ENCODE measurements around the gene DAGLA.

The DAGLA gene

GRCh38 chr11:61742391-61742790 lies 62.2 kb downstream of the DAGLA start:
- H3K36me3 ChIP-seq, result peaks cover 0 to 68% (median 7%) of the 10 kb centered on the region in 3 donors
- H3K27me3 ChIP-seq, result no peaks in the 10 kb centered on the region
- intact Hi-C loops (cut with DNase I; ENCODE audit: low total_unique reads), result no loop called here
- H3K4me3 ChIP-seq, result no peak overlapping the region
- no peaks in the 10 kb centered on the region for H3K4me1 ChIP-seq
- no peaks in the 10 kb centered on the region for H3K9me3 ChIP-seq
- TF ChIP-seq CTCF (IDR thresholded peaks at IDR 0.05), result no peak
- peak in 1 of 2 donors; percentile 31 for DNase-seq
- no peak overlapping the region for H3K27ac ChIP-seq

- Histone ChIP-seq H3K4me1 (peaks cover 0 to 5% (median 0%) of the 10 kb centered on the region in 4 donors), H3K27ac (no peak overlapping the region), H3K27me3 (peaks cover 0 to 3% of the 10 kb centered on the region in 2 donors), H3K9me3 (no peaks in the 10 kb centered on the region), H3K36me3 (peaks cover 0 to 56% (median 7%) of the 10 kb centered on the region in 3 donors), H3K4me3 (no peak overlapping the region)
- intact Hi-C loops (cut with DNase I; ENCODE audit: low total_unique reads), result no loop called here
- no peak for TF ChIP-seq CTCF (IDR thresholded peaks at IDR 0.05)
- no peak for DNase-seq
Observed at GRCh38 chr11:61743486-61744095, 63.4 kb downstream of the DAGLA start.

- H3K36me3 ChIP-seq, result peaks cover 0 to 51% (median 7%) of the 10 kb centered on the region in 3 donors
Observed at GRCh38 chr11:61744181-61744580, 64.0 kb downstream of the DAGLA start.

GRCh38 chr11:61744609-61745156 lies 64.5 kb downstream of the DAGLA start:
- H3K4me3 ChIP-seq, result no peak overlapping the region
- H3K27me3 ChIP-seq, result peaks cover 0 to 6% of the 10 kb centered on the region in 2 donors
- H3K4me1 ChIP-seq, result peaks cover 0 to 5% (median 0%) of the 10 kb centered on the region in 4 donors
- no peak for DNase-seq
- H3K27ac ChIP-seq, result no peak overlapping the region
- TF ChIP-seq CTCF (IDR thresholded peaks at IDR 0.05), result no peak
- no peaks in the 10 kb centered on the region for H3K9me3 ChIP-seq
- H3K36me3 ChIP-seq, result peaks cover 0 to 46% (median 7%) of the 10 kb centered on the region in 3 donors
- intact Hi-C loops (cut with DNase I; ENCODE audit: low total_unique reads), result no loop called here

More at GRCh38 chr11:61744181-61744580, 64.0 kb downstream of the DAGLA start:
- Histone ChIP-seq H3K4me1 (peaks cover 0 to 5% (median 0%) of the 10 kb centered on the region in 4 donors), H3K9me3 (no peaks in the 10 kb centered on the region), H3K27ac (no peak overlapping the region), H3K4me3 (no peak overlapping the region), H3K27me3 (peaks cover 0 to 3% of the 10 kb centered on the region in 2 donors)
- intact Hi-C loops (cut with DNase I; ENCODE audit: low total_unique reads), result no loop called here
- TF ChIP-seq CTCF (IDR thresholded peaks at IDR 0.05), result no peak
- no peak for DNase-seq

- Histone ChIP-seq H3K9me3 (no peaks in the 10 kb centered on the region), H3K4me3 (no peak overlapping the region), H3K27ac (no peak overlapping the region), H3K36me3 (peaks cover 0 to 34% (median 7%) of the 10 kb centered on the region in 3 donors), H3K27me3 (peaks cover 0 to 18% of the 10 kb centered on the region in 2 donors), H3K4me1 (peaks cover 0 to 5% (median 0%) of the 10 kb centered on the region in 4 donors)
- DNase-seq, result no peak
- no peak for TF ChIP-seq CTCF (IDR thresholded peaks at IDR 0.05)
- intact Hi-C loops (cut with DNase I; ENCODE audit: low total_unique reads), result no loop called here
Observed at GRCh38 chr11:61745781-61746441, 65.7 kb downstream of the DAGLA start.

Data from tibial artery (tissue), 4 donors.